Pancreas (tissue), 10 donors: ENCODE measurements around the gene ISG20L2. TPM values are rescaled to one million over a fixed set of nuclear protein-coding genes. Genes with fewer than 3 reads are reported as not detected.

Experiments
- ATAC-seq, 4 donors: fragments of 200-7000 bp; cut with Tn5 transposase; one replicate each; pipeline versions ENCODE4 v1.8.0 to v1.9.1; 2020; ENCODE audit warnings: mild to moderate bottlenecking in 4 of 4, moderate library complexity in 4 of 4
- DNase-seq, 6 donors: peaks; one replicate each; pipeline ENCODE4 v3.0.0-alpha.2; 2020
- FAIRE-seq: peaks from 2 replicates; lab custom pipeline; 2012; peaks lifted over from hg19 to GRCh38; lab: Jason Lieb, UNC
- H3K27ac ChIP-seq, 4 donors: fragments of 200-600 bp; sonication (generic); 1 replicate in 3 of 4; 2 replicates in 1 of 4; pipeline versions ENCODE4 v1.5.0 to v1.8.0; 2020
- H3K27me3 ChIP-seq, 4 donors: fragments of 200-600 bp; one replicate each; pipeline ENCODE4 v1.8.0; 2021
- H3K36me3 ChIP-seq, 3 donors: fragments of 200-600 bp; sonication (generic) in 1 of 3; one replicate each; pipeline versions ENCODE4 v1.5.0 to v1.8.0; 2020 to 2021
- H3K4me1 ChIP-seq, 3 donors: fragments of 200-600 bp; one replicate each; pipeline ENCODE4 v1.8.0; 2021
- H3K4me3 ChIP-seq, 4 donors: fragments of 200-600 bp; sonication (generic) in 2 of 4; one replicate each; pipeline versions ENCODE4 v1.5.0 to v1.8.0; 2020 to 2021
- H3K9me3 ChIP-seq, 4 donors: fragments of 200-600 bp; one replicate each; pipeline ENCODE4 v1.8.0; 2021
- WGBS, 2 donors: extraction: QIAGEN DNeasy Blood & Tissue Kit; methylation state at CpG; one replicate each; pipeline ENCODE4 v1.1.7; 2013; 5-methylcytosine and 5-hydroxymethylcytosine counted together
- intact Hi-C, 3 donors: fragments of 100-400 bp; cut with DNase I; formaldehyde crosslinking; loops; one replicate each; pipeline versions ENCODE4 v1.11.1 to v1.14.2; 2022
- polyA plus RNA-seq, 2 donors: library from polyadenylated mRNA; stranded (reverse); fragments of 200-250 nt; gene quantifications; one replicate each; pipeline ENCODE4 v1.2.3, GENCODE V29; 2013
- total RNA-seq, 6 donors: library from RNA; stranded (reverse); fragmentation: NEBNext Ultra II Directional in 4 of 6; extraction: Animal tissue kit (Norgen Biotek cat#: 25700) in 4 of 6; gene quantifications; one replicate each; pipeline versions ENCODE4 v1.2.1 to v1.2.4, GENCODE V29; 2021 to 2023
- TF ChIP-seq, protein P1 (sequence below), 4 donors: fragments of 200-600 bp; sonication (generic) in 3 of 4; IDR thresholded peaks; one replicate each; pipeline versions ENCODE4 v1.5.0 to v1.8.0; 2021; ENCODE audit warnings: antibody characterized with exemption in 4 of 4
- donor health status: healthy with polysubstance abuse.
- donor health status: DM: no; HTN: no; CAD: no; lungs with moderate emphysema.
- donor health status: DM: no; HTN: no; CAD: no.
- donor health status: control.
- donor health status: control.
- donor health status: Bipolar disorder and iron deficiency.
- donor health status: DM: yes; HTN: yes; CAD: no.
- donor health status: DM: no; HTN: no; CAD: no.
- donor health status: DM: no; HTN: no; CAD: no.
- donor health status: DM: yes; HTN: yes; CAD: no.

Gene ISG20L2
- total and polyA plus RNA-seq, 8 donors = 5.2 to 13.2 (median 8.3) TPM

DNA sequence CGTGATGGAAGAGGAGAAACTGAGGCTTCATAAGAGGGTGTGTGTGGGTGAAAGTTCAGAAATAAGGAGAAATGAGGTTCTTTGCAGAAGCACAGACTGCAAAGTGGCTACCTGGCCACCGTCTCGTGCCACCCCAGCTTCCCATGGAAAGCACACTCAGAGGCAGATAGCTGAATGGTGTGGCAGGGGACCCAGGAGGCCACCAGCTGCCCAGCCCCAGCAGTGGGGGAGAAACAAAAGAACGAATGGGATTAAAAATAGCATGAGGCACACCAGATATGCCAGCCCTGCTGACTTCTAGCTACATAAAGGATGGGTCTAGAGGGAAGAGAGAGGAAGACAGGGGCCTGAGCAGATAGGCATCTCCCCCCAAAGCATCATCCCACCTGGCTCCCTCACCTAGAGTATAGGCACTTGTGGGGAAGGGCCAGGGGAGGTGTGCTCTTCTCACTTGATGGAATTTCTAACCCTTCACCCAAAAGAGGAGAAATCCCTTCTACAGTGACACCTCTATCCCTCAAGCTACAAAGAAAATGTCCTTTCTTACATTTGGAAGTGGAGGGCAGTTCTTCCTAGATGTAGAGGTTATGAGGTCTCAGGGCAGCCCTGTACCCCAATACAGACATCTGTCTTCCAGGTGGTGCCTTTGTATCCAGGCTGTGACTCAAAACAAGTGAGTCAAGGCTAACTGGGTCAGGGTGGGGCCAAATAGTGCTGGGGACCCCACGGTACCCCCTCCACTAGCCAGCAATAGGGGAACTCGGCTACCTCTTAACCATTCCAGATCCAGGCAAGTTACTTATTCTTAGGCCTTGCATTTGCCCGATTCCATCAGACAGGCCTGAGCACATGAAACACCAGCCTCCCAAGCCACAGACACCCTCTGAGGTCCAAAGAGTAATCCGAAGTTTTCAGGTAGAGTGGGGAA is 19.4 kb upstream of the ISG20L2 start:
- WGBS, 2 donors = 5 to 7% methylated on average over 8 of the region's 8 CpGs
- H3K9me3 ChIP-seq = no peaks in the 10 kb centered on the region
- H3K36me3 ChIP-seq = peaks cover 0 to 12% (median 8%) of the 10 kb centered on the region in 3 donors
- TF ChIP-seq, protein P1, sequence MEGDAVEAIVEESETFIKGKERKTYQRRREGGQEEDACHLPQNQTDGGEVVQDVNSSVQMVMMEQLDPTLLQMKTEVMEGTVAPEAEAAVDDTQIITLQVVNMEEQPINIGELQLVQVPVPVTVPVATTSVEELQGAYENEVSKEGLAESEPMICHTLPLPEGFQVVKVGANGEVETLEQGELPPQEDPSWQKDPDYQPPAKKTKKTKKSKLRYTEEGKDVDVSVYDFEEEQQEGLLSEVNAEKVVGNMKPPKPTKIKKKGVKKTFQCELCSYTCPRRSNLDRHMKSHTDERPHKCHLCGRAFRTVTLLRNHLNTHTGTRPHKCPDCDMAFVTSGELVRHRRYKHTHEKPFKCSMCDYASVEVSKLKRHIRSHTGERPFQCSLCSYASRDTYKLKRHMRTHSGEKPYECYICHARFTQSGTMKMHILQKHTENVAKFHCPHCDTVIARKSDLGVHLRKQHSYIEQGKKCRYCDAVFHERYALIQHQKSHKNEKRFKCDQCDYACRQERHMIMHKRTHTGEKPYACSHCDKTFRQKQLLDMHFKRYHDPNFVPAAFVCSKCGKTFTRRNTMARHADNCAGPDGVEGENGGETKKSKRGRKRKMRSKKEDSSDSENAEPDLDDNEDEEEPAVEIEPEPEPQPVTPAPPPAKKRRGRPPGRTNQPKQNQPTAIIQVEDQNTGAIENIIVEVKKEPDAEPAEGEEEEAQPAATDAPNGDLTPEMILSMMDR (IDR thresholded peaks at IDR 0.05) = no peak
- no peaks in the 10 kb centered on the region for H3K27me3 ChIP-seq
- intact Hi-C loops = no loop called here
- ATAC-seq (no peak), DNase-seq (no peak), FAIRE-seq (no peak)
- H3K4me3 ChIP-seq = peak overlapping the region in 3 of 4 donors; percentile 16 to 98 (median 93)
- peaks cover 22 to 38% (median 31%) of the 10 kb centered on the region in 3 donors for H3K4me1 ChIP-seq
- peak overlapping the region; percentile 89 to 95 (median 92) for H3K27ac ChIP-seq

DNA sequence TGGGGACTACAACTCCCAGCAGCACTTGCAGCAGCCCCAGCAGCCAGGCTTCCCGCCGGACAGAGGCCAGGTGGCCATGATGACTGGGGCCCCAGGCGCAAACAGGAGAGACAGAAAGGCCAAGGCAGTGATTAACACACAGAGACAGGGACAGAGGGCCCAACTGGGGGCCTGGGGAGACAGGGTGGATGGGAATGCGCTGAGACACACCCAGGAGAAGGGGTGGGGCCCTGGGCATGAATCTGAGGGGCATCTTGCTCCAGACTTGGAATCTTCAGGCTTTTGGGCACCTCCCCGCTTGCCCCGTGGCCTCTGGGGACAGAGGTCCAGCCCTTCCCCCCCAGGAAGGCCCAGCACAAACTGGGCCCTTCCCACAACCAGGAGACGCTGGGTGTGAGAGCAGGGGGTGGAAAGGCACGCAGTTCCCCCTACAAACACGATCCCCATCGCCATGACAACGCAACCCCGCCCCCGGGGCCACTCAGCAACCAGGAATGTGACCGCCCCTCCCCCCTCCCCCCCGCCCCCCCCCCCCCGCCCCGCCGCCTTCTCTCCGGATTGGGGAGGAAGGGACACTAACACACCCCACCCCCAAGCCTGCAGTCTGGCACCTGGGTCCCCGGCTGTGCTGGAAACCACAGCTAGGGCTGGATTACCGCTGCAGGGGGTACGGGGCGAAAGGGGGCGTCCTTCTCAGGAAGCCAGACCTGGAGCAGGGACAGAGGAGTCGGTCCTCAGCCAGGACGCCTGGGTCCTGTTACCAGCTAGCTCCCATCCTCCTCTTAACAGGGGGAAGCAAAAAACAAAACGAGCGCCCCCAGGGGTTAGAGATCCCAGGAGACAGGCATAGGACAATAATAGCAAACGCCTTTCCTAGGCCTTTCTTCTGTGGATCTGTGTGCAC is 18.4 kb upstream of the ISG20L2 start:
- no peak for FAIRE-seq
- Histone ChIP-seq H3K36me3 (peaks cover 0 to 14% (median 8%) of the 10 kb centered on the region in 3 donors), H3K9me3 (no peaks in the 10 kb centered on the region), H3K4me3 (peak overlapping the region; percentile 29 to 98 (median 62)), H3K27me3 (no peaks in the 10 kb centered on the region), H3K27ac (peak overlapping the region; percentile 93 to 99 (median 96)), H3K4me1 (peaks cover 22 to 32% (median 26%) of the 10 kb centered on the region in 3 donors)
- peak; percentile 87 to 96 (median 92) for DNase-seq
- TF ChIP-seq, protein P1 (IDR thresholded peaks at IDR 0.05) = no peak
- peak; percentile 64 to 75 (median 70) for ATAC-seq
- intact Hi-C loops = no loop called here
- 1 to 2% methylated on average over 16 to 25 of the region's 29 CpGs for WGBS, 2 donors

DNA sequence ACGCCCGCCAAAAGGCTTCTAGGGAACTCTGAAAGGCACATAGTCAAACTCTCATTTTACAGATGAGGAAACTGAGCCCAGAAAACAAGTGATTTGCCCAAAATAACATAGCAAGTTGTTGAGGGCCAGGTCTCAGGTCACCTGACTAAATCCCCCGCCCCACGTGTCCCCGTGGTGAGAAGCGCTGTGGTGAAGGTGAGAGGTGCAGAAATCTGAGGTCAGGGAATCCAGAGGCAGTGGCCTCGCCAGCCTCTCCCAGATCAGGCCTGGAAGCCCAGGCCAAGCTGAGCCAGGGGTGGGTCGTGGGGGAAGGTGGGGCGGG is 17.8 kb upstream of the ISG20L2 start:
- H3K27ac ChIP-seq = peak overlapping the region; percentile 93 to 99 (median 96)
- 30 to 37% methylated on average over 9 of the region's 9 CpGs for WGBS, 2 donors
- DNase-seq (no peak), FAIRE-seq (no peak), ATAC-seq (no peak)
- peaks cover 0 to 14% (median 8%) of the 10 kb centered on the region in 3 donors for H3K36me3 ChIP-seq
- intact Hi-C loops = no loop called here
- H3K9me3 ChIP-seq = no peaks in the 10 kb centered on the region
- no peaks in the 10 kb centered on the region for H3K27me3 ChIP-seq
- TF ChIP-seq, protein P1 (IDR thresholded peaks at IDR 0.05) = no peak
- H3K4me3 ChIP-seq = peak overlapping the region in 3 of 4 donors; percentile 30 to 98 (median 93)
- peaks cover 22 to 32% (median 26%) of the 10 kb centered on the region in 3 donors for H3K4me1 ChIP-seq

DNA sequence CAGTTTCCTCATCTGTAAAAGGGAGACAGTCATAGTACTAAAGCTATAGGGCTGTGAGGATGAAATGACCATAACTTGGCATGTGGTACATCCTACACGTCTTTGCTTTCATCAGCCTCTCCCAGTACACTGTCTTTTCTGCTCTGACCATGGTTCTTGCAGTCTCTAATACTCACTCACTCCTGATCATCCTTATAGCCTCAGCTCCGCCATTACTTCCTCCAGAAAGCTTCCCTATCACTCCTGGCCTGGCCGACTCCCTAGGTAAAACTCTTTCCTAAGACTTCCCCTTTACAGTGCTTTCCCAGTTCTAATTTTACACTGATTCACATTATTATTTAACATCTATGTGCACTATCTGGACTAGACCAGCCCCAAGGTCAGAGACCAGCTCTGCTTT is 17.3 kb upstream of the ISG20L2 start:
- Histone ChIP-seq H3K36me3 (peaks cover 0 to 14% (median 8%) of the 10 kb centered on the region in 3 donors), H3K9me3 (no peaks in the 10 kb centered on the region), H3K27ac (peak overlapping the region; percentile 93 to 99 (median 96)), H3K27me3 (no peaks in the 10 kb centered on the region), H3K4me3 (peak overlapping the region in 1 of 4 donors; percentile 93), H3K4me1 (peaks cover 22 to 32% (median 26%) of the 10 kb centered on the region in 3 donors)
- FAIRE-seq (no peak), ATAC-seq (no peak), DNase-seq (no peak)
- TF ChIP-seq, protein P1 (IDR thresholded peaks at IDR 0.05) = no peak
- WGBS, 2 donors = 48 to 51% methylated on average over 3 of the region's 3 CpGs
- intact Hi-C loops = no loop called here
